ENCODE results near the gene TRIO. TPM values are rescaled to one million over a fixed set of nuclear protein-coding genes. Genes with fewer than 3 reads are reported as not detected.
"Not testable (repeated sequence)": the region's sequence is repeated elsewhere in the genome, so short reads cannot be mapped to it uniquely, and the experiment has no call there.

Gene TRIO
- polyA plus RNA-seq, 4 donors = 84.9 to 106 (median 95.6) TPM

GRCh38 chr5:14554288-14554687, 411.1 kb downstream of the TRIO start:
- not testable (repeated sequence) for DNase-seq (ENCODE audit: low read depth in 4 of 4, low spot score in 3 of 4)

- no peak for DNase-seq (ENCODE audit: low read depth in 4 of 4, low spot score in 3 of 4)
Observed at GRCh38 chr5:14556015-14556414, 412.9 kb downstream of the TRIO start.

GRCh38 chr5:14557203-14557770, 414.1 kb downstream of the TRIO start:
- peak in 1 of 4 donors; percentile 24 for DNase-seq (ENCODE audit: low read depth in 4 of 4, low spot score in 3 of 4)

- no peak for DNase-seq (ENCODE audit: low read depth in 4 of 4, low spot score in 3 of 4)
Observed at GRCh38 chr5:14557791-14558415, 414.8 kb downstream of the TRIO start.

Other genes with a start within 250 kb of the TRIO start
- gene DNAH5, start 198.7 kb upstream of the TRIO start, polyA plus RNA-seq (ENCODE audit: insufficient read length in 4 of 4) = 1 to 10 TPM; 2.5 to 2.9 (median 2.7) TPM